Endodermal cell (in vitro differentiated cells): ENCODE data around the gene MARF1. TPM values are rescaled to one million over a fixed set of nuclear protein-coding genes. Genes with fewer than 3 reads are reported as not detected.

Source experiments
- total RNA-seq, 2 donors: library from RNA; stranded (reverse); fragmentation: NEBNext Ultra II Directional in 1 of 2; extraction: Animal tissue kit (Norgen Biotek cat#: 25700) in 1 of 2; gene quantifications; 2 replicates in 1 of 2; 3 replicates in 1 of 2; pipeline ENCODE4 v1.2.1, GENCODE V29; 2021

Gene MARF1
- total RNA-seq, 2 donors from 2014 or later, result 39.3 to 39.6 TPM

Other genes starting within 250 kb of the MARF1 start
- gene MPV17L, start 247.4 kb downstream of the MARF1 start, total RNA-seq, result 1 to 10 TPM; 2.7 to 3.1 TPM
- 10 to 100 TPM in 1 of 2 donors, 1 to 10 TPM in 1; 6.3 to 10.4 TPM for gene BMERB1, start 208.6 kb downstream of the MARF1 start, total RNA-seq
- gene NDE1, start 7.1 kb upstream of the MARF1 start, total RNA-seq, result 10 to 100 TPM; 60.5 to 69.2 TPM
- under 1 TPM; 0.09 to 0.29 TPM for gene MYH11, start 213.9 kb upstream of the MARF1 start, total RNA-seq
- 10 to 100 TPM; 30.9 to 31.1 TPM for gene CEP20, start 245.4 kb upstream of the MARF1 start, total RNA-seq